ENCODE results near the gene CCDC106. TPM values are rescaled to one million over a fixed set of nuclear protein-coding genes. Genes with fewer than 3 reads are reported as not detected.
A peak's percentile ranks its signal among the peaks of the same experiment; 100 is the strongest.

CCDC106 gene
- total and polyA plus RNA-seq, 2 experiments from 2014 or later = 42.4 to 43.5 TPM

DNA sequence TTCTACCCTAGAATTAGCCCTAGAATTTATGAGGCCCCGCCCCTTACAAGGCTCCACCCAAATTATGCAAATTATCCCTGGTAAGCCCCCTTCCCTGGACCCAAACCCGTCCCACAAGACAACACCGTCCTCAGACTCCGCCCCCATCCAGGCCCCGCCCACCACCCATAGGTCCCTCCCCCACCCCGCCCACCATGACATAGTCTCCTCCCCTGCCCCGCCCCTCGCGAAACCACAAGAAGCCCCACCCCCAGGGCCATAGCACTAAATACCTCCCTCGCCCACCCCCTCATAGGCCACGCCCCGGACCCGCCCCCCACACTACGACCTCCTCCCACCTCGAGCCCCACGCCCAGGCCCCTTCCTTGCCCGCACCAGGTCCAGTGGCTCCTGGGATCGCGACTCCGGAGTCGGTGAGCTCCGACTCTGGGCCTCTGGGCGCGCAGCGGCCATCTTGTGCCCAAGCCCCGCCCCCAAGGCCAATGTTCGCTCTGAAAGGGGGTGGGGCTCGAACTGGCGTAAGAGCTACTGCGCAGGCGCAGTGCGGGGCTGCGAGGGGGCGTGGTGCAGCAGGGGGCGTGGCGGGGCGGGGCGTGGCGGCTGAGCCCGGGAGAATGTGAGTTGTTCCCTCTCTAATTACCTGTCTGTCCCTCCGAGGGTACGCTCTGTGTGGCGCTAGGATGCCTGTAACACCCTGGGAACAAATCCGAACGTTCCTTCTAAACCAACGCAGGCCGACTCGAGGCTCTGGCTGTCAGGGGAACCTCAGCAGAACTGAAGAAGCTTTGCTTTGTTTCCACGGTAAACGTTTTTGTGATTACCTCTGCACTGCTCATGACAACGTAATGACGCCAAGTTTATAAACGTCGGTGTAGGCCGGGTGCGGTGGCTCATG, 23.7 kb upstream of the CCDC106 start, which contains the start of gene ZNF784:
TSS of gene ZNF784 (minus strand) at position 458 of the 895 bp plus-strand sequence. CDS start at position 453, 5 bp downstream.
- peak within 1 kb of the TSS; percentile 51 for H3K4me3 ChIP-seq
- H3K9me3 ChIP-seq (ENCODE audit: low read depth) = no peaks in the 10 kb centered on the region
- H3K27me3 ChIP-seq = no peaks in the 10 kb centered on the region
- TF ChIP-seq CTCF (IDR thresholded peaks at IDR 0.05; ENCODE audit: low read depth, low read length) = no peak
- H3K27ac ChIP-seq = peak within 1 kb of the TSS; percentile 99
- peaks cover 2% of the 10 kb centered on the region for H3K36me3 ChIP-seq
- H3K4me1 ChIP-seq (ENCODE audit: low read depth) = peaks cover 3% of the 10 kb centered on the region
- peak; percentile 95 to 98 for DNase-seq (ENCODE audit: low read depth in 1 of 2, low spot score in 1 of 2)

GRCh38 chr19:55625004-55625326, 23.0 kb upstream of the CCDC106 start:
- H3K36me3 ChIP-seq = peaks cover 2% of the 10 kb centered on the region
- peak overlapping the region; percentile 51 for H3K4me3 ChIP-seq
- H3K9me3 ChIP-seq (ENCODE audit: low read depth) = no peaks in the 10 kb centered on the region
- peak overlapping the region; percentile 99 for H3K27ac ChIP-seq
- no peak for DNase-seq (ENCODE audit: low read depth in 1 of 2, low spot score in 1 of 2)
- H3K4me1 ChIP-seq (ENCODE audit: low read depth) = peaks cover 3% of the 10 kb centered on the region
- TF ChIP-seq CTCF (IDR thresholded peaks at IDR 0.05; ENCODE audit: low read depth, low read length) = no peak
- H3K27me3 ChIP-seq = no peaks in the 10 kb centered on the region

DNA sequence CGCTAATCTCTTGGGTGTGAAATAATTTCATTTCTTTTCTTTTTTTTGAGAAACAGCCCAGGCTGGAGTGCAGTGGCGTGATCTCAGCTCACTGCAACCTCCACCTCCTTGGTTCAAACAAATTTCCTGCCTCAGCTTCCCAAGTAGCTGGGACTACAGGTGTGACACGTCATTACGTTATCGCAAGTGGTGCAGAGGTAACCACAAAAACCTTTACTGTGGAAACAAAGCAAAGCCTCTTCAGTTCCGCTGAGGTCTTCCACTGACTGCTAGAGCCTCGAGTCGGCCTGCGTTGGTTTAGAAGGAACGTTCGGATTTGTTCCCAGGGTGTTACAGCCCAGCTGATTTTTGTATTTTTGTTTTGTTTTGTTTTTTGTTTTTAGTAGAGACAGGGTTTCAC, 21.7 kb upstream of the CCDC106 start:
- Histone ChIP-seq H3K9me3 (ENCODE audit: low read depth) (no peaks in the 10 kb centered on the region), H3K36me3 (peaks cover 2% of the 10 kb centered on the region)

DNA sequence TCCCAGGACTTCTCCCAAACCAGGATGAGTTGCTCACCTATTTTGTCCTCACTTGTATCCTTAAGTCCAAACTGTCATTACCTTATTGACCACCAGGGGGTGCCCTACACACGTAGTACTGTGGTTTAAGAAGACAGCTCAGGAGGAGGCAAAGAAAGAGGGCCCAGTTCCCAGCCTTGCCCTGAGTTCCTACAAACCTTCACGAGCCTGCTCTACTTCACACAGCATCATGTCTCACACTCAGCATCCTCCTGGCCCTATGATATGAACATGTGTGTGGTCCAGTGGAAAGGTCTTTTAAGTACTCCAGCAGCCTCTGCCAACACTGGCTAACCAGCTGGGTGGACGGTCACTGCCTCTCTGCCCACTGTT, 15.6 kb upstream of the CCDC106 start:
- Histone ChIP-seq H3K4me1 (ENCODE audit: low read depth) (peaks cover 5% of the 10 kb centered on the region), H3K36me3 (no peaks in the 10 kb centered on the region), H3K27ac (peak overlapping the region; percentile 64), H3K4me3 (no peak overlapping the region), H3K9me3 (ENCODE audit: low read depth) (no peaks in the 10 kb centered on the region), H3K27me3 (no peaks in the 10 kb centered on the region)
- DNase-seq (ENCODE audit: low read depth in 1 of 2, low spot score in 1 of 2) = peak; percentile 96 to 97
- TF ChIP-seq CTCF (IDR thresholded peaks at IDR 0.05; ENCODE audit: low read depth, low read length) = peak; percentile 82

More for the DNA sequence above, 21.7 kb upstream of the CCDC106 start:
- no peak for TF ChIP-seq CTCF (IDR thresholded peaks at IDR 0.05; ENCODE audit: low read depth, low read length)
- Histone ChIP-seq H3K4me1 (ENCODE audit: low read depth) (peaks cover 3% of the 10 kb centered on the region), H3K4me3 (no peak overlapping the region), H3K27ac (no peak overlapping the region), H3K27me3 (no peaks in the 10 kb centered on the region)
- DNase-seq (ENCODE audit: low read depth in 1 of 2, low spot score in 1 of 2) = no peak

DNA sequence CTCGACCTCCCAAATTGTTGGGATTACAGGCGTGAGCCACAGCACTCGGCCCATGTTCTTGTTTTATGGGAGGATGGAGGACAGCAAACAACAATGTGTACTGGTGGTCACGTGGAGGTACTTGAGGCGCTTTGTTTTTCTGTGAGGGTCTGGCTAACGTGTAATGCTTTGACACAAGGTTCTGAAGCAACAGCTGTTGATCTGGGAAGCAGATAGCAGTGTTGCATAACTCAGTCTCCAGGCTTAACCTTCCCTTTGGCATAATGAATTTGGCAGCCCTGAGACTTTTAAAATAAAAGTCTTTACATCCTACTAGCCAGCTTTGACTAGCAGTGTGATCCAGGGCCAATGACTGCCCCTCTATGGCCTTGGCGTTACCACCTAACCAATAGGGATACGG, 14.2 kb upstream of the CCDC106 start:
- no peaks in the 10 kb centered on the region for H3K27me3 ChIP-seq
- no peaks in the 10 kb centered on the region for H3K36me3 ChIP-seq
- H3K9me3 ChIP-seq (ENCODE audit: low read depth) = no peaks in the 10 kb centered on the region
- no peak overlapping the region for H3K4me3 ChIP-seq
- H3K4me1 ChIP-seq (ENCODE audit: low read depth) = peaks cover 5% of the 10 kb centered on the region
- no peak for TF ChIP-seq CTCF (IDR thresholded peaks at IDR 0.05; ENCODE audit: low read depth, low read length)
- no peak overlapping the region for H3K27ac ChIP-seq
- DNase-seq (ENCODE audit: low read depth in 1 of 2, low spot score in 1 of 2) = no peak

Data from cardiac muscle cell (in vitro differentiated cells and primary cell).